ENCODE results near the gene TFAP2C.
"Not testable (repeated sequence)": the region's sequence is repeated elsewhere in the genome, so short reads cannot be mapped to it uniquely, and the experiment has no call there.

The TFAP2C gene

DNA sequence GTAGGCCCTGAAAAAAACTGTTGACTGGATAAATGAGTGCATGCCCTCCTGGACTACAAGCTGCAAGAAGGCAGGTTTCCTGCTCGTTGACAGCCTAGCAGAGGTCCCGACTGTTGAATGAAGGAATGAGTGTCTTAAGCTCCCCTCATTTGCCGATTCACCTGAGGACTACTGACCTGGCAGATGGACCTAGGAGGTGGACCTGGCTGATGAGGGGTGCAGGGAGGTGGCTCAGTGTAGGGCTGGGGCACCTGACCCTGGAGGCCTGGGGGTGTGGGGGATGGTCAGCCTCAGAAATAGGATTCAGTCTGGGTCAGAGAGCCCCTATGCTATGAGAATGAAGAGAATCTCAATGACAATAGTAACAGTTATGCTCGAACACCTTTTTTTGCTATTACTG lies 11.6 kb upstream of the TFAP2C start:
- no peak for DNase-seq

GRCh38 chr20:56621730-56622129 lies 7.4 kb upstream of the TFAP2C start:
- DNase-seq = no peak

DNA sequence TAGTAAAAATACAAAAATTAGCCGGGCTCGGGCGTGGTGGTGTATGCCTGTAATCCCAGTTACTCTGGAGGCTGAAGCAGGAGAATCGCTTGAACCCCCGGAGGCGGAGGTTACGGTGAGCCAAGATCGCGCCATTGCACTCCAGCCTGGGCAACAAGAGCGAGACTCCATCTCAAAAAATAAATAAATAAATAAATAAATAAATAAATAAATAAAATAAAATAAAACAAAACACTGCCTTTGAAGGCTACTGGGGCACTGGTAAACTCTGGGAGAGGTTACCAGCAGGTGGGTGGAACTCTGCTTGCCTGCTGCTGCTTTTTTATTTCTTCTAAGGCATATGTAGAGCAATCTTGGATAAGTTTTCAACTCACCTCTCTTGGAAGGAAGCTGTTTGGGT lies 5.2 kb upstream of the TFAP2C start:
- DNase-seq = not testable (repeated sequence)

GRCh38 chr20:56624786-56625681 lies 4.1 kb upstream of the TFAP2C start:
- no peak for DNase-seq

GRCh38 chr20:56625837-56626236 lies 3.3 kb upstream of the TFAP2C start:
- no peak for DNase-seq

- DNase-seq = no peak
Observed at GRCh38 chr20:56626367-56627121, 2.6 kb upstream of the TFAP2C start.

- no peak for DNase-seq
Observed at GRCh38 chr20:56627122-56628014, 1.7 kb upstream of the TFAP2C start.

DNA sequence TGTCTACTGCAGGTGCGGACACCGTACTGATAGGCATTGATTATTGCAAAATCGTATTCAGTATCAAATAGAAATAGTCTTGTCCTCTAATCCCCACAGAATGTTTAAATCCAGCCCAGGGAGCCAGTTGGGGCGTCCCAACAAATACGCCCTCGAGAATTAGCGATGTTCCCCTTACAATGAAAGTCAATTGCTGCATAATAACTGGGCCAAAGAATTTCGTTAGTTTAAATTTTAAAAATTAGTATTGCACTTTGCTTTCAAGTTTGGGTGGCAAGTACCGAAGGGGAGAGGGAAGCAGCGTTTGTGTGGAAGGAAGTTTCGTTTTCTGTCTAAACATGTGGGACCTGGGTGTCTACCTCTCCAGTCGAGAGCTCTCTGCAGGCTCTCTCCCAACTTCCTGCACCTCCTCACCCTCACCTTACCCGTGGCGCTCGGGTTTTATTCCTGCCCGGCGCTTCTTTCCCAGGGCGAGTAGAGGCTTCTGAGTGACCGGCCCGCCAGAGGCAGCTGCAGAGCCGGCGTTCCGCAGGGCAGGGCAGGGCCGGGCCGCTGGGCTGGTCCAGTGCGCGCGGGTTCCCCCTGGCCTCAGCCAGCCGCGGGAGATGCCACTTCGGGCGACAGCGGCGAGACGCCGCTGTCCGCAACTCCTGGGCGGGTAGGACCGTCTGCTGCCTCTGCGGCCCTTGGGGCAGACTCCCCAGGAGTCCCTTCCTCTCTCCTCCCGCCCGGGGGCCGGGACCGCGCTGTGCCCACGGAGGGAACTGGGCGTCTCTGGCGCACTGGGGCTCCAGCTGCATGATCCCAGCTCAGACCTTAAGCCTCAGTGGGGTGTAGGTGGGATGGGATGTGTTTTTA lies 862 bp upstream of the TFAP2C start:
- no peak for DNase-seq

- no peak for DNase-seq
Observed at GRCh38 chr20:56629464-56630085, 469 bp downstream of the TFAP2C start.

- peak in 1 of 3 experiments; percentile 34 for DNase-seq
Observed at GRCh38 chr20:56630086-56630493, 984 bp downstream of the TFAP2C start.

DNA sequence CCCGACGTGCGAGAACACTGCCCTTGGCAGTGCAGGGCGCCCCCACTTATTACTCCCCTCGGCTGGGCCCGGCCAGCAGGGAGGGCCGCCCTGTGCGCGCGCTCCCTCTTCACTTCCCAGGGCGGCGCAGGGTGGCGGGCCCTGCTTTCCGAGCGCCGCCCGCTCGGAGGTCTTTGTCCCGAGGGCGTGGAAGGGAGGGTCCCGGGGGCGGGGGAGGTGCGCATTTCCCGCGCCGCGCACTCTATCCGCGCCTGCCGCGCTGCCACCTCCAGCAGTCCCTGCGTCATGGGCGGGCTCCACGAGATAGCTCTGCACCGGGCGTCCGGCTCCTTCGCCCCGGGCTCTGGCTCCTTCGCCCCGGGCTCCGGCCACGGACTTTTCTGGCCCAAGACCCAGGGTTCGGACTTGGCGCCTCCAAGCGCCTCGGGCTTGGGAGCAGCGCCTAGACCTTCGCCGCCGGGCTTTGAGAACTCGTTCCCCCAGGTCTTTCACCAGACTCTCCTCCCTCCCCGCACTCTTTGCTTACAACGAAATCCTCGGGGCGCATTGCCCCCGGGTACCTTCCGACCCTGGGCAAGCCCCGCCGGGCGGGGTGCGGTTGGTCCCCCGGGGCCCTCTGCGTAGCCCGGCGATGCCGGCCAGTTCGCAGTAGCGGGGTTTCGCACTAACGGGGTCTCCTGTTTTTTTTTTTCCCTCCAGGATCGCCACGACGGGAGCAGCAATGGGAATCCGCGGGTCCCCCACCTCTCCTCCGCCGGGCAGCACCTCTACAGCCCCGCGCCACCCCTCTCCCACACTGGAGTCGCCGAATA lies 1.6 kb downstream of the TFAP2C start:
- no peak for DNase-seq

- DNase-seq = no peak
Observed at GRCh38 chr20:56631318-56631989, 2.3 kb downstream of the TFAP2C start.

DNA sequence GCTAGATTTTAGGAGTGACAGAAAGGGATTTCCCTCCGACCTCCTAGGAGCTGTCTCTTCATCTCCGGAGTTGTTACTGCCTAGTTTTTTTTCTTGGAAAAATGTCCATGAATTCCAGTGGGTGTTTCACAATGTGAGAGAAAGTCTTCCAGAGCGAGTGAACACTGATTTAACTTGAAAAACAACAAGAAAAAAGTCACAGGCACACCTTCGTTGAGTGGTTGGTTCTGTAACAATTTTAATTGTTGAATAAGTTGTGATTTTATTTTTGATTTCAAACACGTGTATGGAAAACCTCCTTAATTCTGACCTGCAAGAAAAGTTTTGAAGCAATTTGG lies 2.9 kb downstream of the TFAP2C start:
- no peak for DNase-seq

DNA sequence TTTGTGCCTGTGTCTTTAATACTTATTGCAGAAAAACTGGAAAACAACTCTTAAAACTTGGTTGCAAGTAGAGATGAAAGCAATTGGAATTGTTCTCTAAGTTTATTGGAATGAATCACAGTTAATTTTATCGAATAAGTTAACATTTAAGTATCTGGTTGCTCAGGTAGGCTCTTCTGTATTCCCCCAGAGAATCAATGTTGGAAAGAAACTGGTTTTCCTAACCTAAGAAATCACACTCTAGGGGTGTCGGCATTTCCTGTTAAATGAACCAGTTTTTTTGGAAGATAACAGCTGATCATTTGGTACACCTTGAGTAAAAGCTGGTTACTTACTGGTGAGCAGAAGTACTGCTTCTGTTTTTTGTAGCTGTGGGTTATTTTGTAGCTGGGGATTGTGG lies 5.2 kb downstream of the TFAP2C start:
- DNase-seq = no peak

DNA sequence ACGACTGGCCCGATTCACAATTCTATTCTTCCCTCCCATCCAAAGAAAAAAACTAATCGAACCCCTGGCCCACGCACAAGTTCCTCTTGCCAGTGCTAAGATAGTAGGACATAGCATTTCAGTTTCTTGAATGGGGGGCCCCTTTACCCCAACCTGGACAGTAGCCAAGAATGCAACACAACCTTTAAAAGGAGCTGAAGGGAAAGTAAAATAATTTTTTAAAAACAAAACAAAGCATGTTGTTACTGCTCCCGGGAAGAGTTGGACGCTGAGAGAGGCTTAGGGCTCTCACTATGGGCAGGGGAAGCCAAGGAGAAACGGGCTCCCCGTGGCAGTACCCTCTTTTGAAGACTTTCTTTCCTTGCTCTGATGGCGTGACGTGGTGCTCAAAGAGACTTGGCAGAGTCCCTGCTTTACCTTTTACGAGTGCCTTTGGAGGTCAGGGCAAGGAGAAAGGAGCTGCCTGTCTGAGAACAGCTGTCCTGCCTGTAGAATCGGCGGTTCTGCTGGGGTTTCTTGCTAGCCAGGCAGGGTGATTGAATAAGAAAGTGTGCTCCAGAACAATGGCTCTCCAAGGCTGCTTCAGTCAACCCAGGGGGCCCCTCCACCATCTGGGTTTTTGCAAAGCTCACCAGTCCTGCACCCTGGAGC lies 5.8 kb downstream of the TFAP2C start:
- DNase-seq = no peak

GRCh38 chr20:56636716-56637115 lies 7.6 kb downstream of the TFAP2C start:
- no peak for DNase-seq

DNA sequence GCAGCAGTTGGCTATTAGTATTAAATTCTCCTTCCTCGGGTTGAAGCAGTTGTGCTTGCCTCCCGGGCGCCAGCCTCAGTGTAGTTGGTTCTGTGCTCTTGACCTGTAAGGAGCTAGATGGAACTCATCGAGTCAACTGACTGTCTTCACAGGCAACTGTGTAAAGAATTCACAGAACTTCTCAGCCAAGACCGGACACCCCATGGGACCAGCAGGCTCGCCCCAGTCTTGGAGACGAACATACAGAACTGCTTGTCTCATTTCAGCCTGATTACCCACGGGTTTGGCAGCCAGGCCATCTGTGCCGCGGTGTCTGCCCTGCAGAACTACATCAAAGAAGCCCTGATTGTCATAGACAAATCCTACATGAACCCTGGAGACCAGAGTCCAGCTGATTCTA lies 8.5 kb downstream of the TFAP2C start:
- no peak for DNase-seq

GRCh38 chr20:56646599-56646998 lies 17.5 kb downstream of the TFAP2C start:
- no peak for DNase-seq

DNA sequence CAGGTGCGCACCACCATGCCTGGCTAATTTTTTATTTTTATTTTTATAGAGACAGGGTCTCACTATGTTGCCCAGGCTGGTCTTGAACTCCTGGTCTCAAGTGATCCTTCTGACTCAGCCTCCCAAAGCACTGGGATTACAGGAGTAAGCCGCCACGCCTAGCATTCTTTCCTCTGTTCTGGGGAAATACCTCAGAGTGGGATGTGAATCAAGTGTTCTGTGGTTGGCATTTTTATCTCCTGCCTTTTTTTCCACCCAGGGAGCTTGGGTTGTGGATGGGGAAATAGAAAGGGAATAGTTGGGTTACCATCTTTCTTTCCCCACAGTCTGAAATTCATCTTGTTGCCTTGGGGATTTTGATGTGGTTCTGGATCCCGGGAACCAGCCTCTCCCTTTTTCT lies 24.1 kb downstream of the TFAP2C start:
- no peak for DNase-seq

DNA sequence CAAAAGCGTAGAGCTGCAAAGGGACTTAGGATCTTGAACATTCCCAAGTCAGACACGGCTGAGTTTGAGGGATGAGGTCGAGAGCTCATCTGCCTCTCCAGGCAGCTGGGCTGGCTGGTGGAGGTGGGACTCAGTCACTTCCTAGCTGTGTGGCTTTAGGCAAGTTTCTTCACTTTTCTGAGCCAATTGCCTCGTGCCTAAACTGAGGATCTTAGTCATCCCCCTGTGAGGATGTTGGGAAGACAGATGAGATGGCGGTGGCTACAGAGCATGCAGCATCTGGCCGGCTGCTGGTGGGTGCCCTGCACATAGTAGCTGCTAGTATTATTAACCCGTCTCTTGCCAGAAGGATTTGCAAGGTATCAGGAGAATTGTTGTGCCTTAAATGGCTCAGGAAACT lies 27.5 kb downstream of the TFAP2C start:
- DNase-seq = no peak

All from NCI-H1417 (cell line).